ENCODE results near the gene ARHGEF28.

Gene ARHGEF28

GRCh38 chr5:73654171-73654811 is 28.3 kb downstream of the ARHGEF28 start:
- Mint-ChIP-seq H3K9me3 (no peaks in the 10 kb centered on the region), H3K27me3 (ENCODE audit: low read depth) (no peaks in the 10 kb centered on the region), H3K27ac (no peak overlapping the region), H3K4me1 (ENCODE audit: low read depth) (no peaks in the 10 kb centered on the region), H3K4me3 (no peak overlapping the region), H3K36me3 (ENCODE audit: low read depth) (no peaks in the 10 kb centered on the region)
- no peak for DNase-seq (ENCODE audit: low spot score)

- DNase-seq (ENCODE audit: low spot score) = no peak
These were observed 28.9 kb downstream of the ARHGEF28 start for GRCh38 chr5:73654819-73655318.

GRCh38 chr5:73655521-73656160 is 29.6 kb downstream of the ARHGEF28 start:
- no peak overlapping the region for H3K27ac Mint-ChIP-seq
- no peaks in the 10 kb centered on the region for H3K9me3 Mint-ChIP-seq
- H3K27me3 Mint-ChIP-seq (ENCODE audit: low read depth) = peaks cover 2% of the 10 kb centered on the region
- H3K36me3 Mint-ChIP-seq (ENCODE audit: low read depth) = no peaks in the 10 kb centered on the region
- no peak overlapping the region for H3K4me3 Mint-ChIP-seq
- DNase-seq (ENCODE audit: low spot score) = no peak
- no peaks in the 10 kb centered on the region for H3K4me1 Mint-ChIP-seq (ENCODE audit: low read depth)

More at GRCh38 chr5:73654819-73655318, 28.9 kb downstream of the ARHGEF28 start:
- Mint-ChIP-seq H3K27me3 (ENCODE audit: low read depth) (no peaks in the 10 kb centered on the region), H3K27ac (no peak overlapping the region), H3K4me1 (ENCODE audit: low read depth) (no peaks in the 10 kb centered on the region), H3K36me3 (ENCODE audit: low read depth) (no peaks in the 10 kb centered on the region), H3K9me3 (no peaks in the 10 kb centered on the region), H3K4me3 (no peak overlapping the region)

DNA sequence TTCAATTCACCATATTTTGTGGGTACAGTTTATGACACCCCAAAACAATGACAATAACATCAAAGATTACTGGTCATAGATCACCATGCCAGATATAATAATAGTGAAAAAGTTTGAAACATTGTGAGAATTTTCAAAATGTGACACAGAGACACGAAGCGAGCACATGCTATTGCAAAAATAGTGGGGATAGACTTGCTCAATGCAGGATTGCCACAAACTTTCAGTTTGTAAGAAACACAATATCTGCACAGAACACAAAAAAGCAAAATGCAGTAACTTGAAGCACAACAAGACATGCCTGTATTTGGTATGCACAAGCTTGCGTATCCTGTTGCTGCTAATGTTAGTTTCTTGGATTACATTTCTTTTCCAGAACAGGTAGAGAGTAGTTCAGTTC is 35.8 kb downstream of the ARHGEF28 start:
- H3K36me3 Mint-ChIP-seq (ENCODE audit: low read depth) = no peaks in the 10 kb centered on the region
- H3K4me1 Mint-ChIP-seq (ENCODE audit: low read depth) = no peaks in the 10 kb centered on the region
- DNase-seq (ENCODE audit: low spot score) = no peak
- H3K9me3 Mint-ChIP-seq = no peaks in the 10 kb centered on the region
- no peak overlapping the region for H3K4me3 Mint-ChIP-seq
- H3K27me3 Mint-ChIP-seq (ENCODE audit: low read depth) = peaks cover 14% of the 10 kb centered on the region
- no peak overlapping the region for H3K27ac Mint-ChIP-seq

DNA sequence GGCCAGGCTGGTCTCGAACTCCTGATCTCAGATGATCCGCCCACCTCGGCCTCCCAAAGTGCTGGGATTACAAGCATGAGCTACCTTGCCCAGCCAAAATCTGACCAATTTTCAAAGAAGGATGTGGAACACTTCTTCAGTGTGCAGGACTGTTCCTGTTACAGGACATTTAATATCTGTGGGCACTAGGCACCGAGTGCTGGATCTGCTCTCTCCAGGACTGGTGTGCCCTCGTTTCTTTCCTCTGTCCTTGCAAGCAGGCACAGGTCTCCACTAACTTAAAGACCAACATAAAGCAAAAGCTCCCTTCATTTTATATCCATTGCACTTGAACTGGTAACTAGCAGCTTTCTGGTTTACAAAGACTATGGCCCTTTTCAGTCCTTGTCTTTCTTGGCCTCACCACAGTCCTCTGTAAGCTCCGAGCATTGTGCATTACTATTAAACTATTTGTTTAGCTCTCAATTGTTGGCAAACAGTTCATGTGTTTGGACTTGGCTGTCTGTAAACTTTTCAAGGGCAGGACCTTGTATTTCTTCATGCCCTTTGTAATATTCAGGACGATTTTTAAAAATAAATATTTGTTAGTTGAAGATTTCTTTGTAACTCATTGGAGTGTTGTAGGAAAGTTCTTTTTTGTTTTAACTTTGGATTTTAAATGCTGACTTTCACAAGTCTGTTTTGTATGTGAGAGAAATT is 37.3 kb downstream of the ARHGEF28 start:
- no peaks in the 10 kb centered on the region for H3K4me1 Mint-ChIP-seq (ENCODE audit: low read depth)
- H3K27me3 Mint-ChIP-seq (ENCODE audit: low read depth) = peaks cover 14% of the 10 kb centered on the region
- no peak overlapping the region for H3K4me3 Mint-ChIP-seq
- no peak for DNase-seq (ENCODE audit: low spot score)
- no peaks in the 10 kb centered on the region for H3K36me3 Mint-ChIP-seq (ENCODE audit: low read depth)
- H3K9me3 Mint-ChIP-seq = no peaks in the 10 kb centered on the region
- H3K27ac Mint-ChIP-seq = no peak overlapping the region

- Mint-ChIP-seq H3K4me1 (ENCODE audit: low read depth) (no peaks in the 10 kb centered on the region), H3K27ac (no peak overlapping the region), H3K4me3 (no peak overlapping the region), H3K27me3 (ENCODE audit: low read depth) (peaks cover 17% of the 10 kb centered on the region), H3K9me3 (no peaks in the 10 kb centered on the region), H3K36me3 (ENCODE audit: low read depth) (no peaks in the 10 kb centered on the region)
- no peak for DNase-seq (ENCODE audit: low spot score)
These were observed 37.9 kb downstream of the ARHGEF28 start for GRCh38 chr5:73663860-73664240.

- Mint-ChIP-seq H3K36me3 (ENCODE audit: low read depth) (no peaks in the 10 kb centered on the region), H3K27me3 (ENCODE audit: low read depth) (peaks cover 18% of the 10 kb centered on the region), H3K9me3 (no peaks in the 10 kb centered on the region), H3K4me3 (no peak overlapping the region), H3K27ac (no peak overlapping the region), H3K4me1 (ENCODE audit: low read depth) (no peaks in the 10 kb centered on the region)
- no peak for DNase-seq (ENCODE audit: low spot score)
These were observed 38.8 kb downstream of the ARHGEF28 start for GRCh38 chr5:73664796-73665195.

DNA sequence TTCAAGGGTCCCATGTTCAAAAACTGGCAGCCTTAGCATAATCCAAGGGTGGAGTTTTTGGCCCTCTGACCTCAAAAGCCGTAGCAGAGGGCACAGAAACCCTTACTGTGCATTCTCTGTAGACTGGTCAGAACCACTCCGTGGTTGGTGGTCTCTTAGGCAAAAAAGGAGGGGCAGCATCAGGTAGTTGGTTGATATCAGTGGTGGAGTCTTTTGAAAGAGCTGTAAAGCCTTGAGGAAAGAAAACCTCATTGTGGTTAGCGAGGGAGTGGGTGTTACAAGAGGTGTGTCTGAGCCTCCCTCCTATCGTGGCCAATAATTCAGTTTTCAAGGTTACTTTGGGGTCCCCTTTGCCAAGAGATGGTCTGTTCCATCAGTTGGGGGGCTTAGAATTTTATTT is 40.9 kb downstream of the ARHGEF28 start:
- H3K9me3 Mint-ChIP-seq = no peaks in the 10 kb centered on the region
- H3K4me1 Mint-ChIP-seq (ENCODE audit: low read depth) = no peaks in the 10 kb centered on the region
- H3K4me3 Mint-ChIP-seq = no peak overlapping the region
- no peaks in the 10 kb centered on the region for H3K36me3 Mint-ChIP-seq (ENCODE audit: low read depth)
- no peak for DNase-seq (ENCODE audit: low spot score)
- peaks cover 20% of the 10 kb centered on the region for H3K27me3 Mint-ChIP-seq (ENCODE audit: low read depth)
- no peak overlapping the region for H3K27ac Mint-ChIP-seq

- Mint-ChIP-seq H3K36me3 (ENCODE audit: low read depth) (no peaks in the 10 kb centered on the region), H3K4me1 (ENCODE audit: low read depth) (no peaks in the 10 kb centered on the region), H3K9me3 (no peaks in the 10 kb centered on the region), H3K27me3 (ENCODE audit: low read depth) (peaks cover 19% of the 10 kb centered on the region), H3K4me3 (no peak overlapping the region), H3K27ac (no peak overlapping the region)
- DNase-seq (ENCODE audit: low spot score) = no peak
These were observed 42.0 kb downstream of the ARHGEF28 start for GRCh38 chr5:73668017-73668416.

GRCh38 chr5:73668486-73669111 is 42.6 kb downstream of the ARHGEF28 start:
- no peaks in the 10 kb centered on the region for H3K4me1 Mint-ChIP-seq (ENCODE audit: low read depth)
- no peak overlapping the region for H3K27ac Mint-ChIP-seq

GRCh38 chr5:73670731-73671130 is 44.7 kb downstream of the ARHGEF28 start:
- Mint-ChIP-seq H3K4me3 (no peak overlapping the region), H3K36me3 (ENCODE audit: low read depth) (no peaks in the 10 kb centered on the region), H3K9me3 (no peaks in the 10 kb centered on the region), H3K4me1 (ENCODE audit: low read depth) (no peaks in the 10 kb centered on the region), H3K27me3 (ENCODE audit: low read depth) (peaks cover 12% of the 10 kb centered on the region), H3K27ac (no peak overlapping the region)
- no peak for DNase-seq (ENCODE audit: low spot score)

More at GRCh38 chr5:73668486-73669111, 42.6 kb downstream of the ARHGEF28 start:
- Mint-ChIP-seq H3K4me3 (no peak overlapping the region), H3K36me3 (ENCODE audit: low read depth) (no peaks in the 10 kb centered on the region), H3K9me3 (no peaks in the 10 kb centered on the region), H3K27me3 (ENCODE audit: low read depth) (peaks cover 19% of the 10 kb centered on the region)
- no peak for DNase-seq (ENCODE audit: low spot score)

DNA sequence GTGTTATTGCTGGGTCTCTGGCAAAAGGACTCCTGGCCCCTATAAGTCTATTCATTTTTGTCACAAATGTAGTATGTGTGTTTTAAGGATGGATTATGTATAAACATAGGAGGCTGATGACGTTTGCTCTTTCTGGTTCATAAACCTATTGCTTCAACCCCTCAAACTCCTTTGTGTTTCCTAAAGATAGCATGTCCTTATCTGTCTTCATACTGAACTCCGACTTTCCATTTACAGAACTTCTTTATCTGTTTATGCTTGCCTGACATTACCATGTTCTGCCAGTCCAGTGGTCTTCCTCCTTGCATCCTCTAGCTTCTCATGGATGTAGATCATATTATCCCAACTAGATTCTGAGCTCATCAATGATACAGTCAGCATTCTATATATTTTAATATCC is 46.1 kb downstream of the ARHGEF28 start:
- Mint-ChIP-seq H3K27me3 (ENCODE audit: low read depth) (peaks cover 15% of the 10 kb centered on the region), H3K4me1 (ENCODE audit: low read depth) (no peaks in the 10 kb centered on the region), H3K9me3 (no peaks in the 10 kb centered on the region), H3K36me3 (ENCODE audit: low read depth) (no peaks in the 10 kb centered on the region), H3K27ac (no peak overlapping the region), H3K4me3 (no peak overlapping the region)
- no peak for DNase-seq (ENCODE audit: low spot score)

DNA sequence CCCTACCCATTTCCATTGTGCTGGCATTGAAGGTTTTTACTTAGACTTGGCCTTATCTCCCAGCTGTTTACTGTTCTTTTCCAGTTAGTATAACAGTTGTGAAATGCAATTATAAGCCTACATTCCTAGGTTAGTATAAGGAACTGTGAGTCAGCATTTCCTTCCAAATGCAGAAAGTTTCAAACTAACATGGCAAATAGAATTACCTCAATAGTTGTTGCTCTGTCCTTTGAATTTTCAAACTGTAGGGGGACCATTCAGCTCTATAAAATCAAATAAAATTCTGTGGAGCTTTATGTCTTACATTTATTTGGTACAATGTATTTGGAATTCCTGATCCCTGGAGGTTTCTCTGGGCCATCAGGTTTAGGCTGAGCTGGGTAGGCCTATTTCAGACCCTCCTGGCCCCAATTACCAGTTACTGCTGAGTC is 47.2 kb downstream of the ARHGEF28 start:
- Mint-ChIP-seq H3K4me3 (no peak overlapping the region), H3K27me3 (ENCODE audit: low read depth) (peaks cover 15% of the 10 kb centered on the region), H3K9me3 (no peaks in the 10 kb centered on the region), H3K36me3 (ENCODE audit: low read depth) (no peaks in the 10 kb centered on the region), H3K4me1 (ENCODE audit: low read depth) (no peaks in the 10 kb centered on the region), H3K27ac (no peak overlapping the region)
- DNase-seq (ENCODE audit: low spot score) = no peak

- H3K4me3 Mint-ChIP-seq = no peak overlapping the region
These were observed 48.6 kb downstream of the ARHGEF28 start for GRCh38 chr5:73674669-73675004.

More at GRCh38 chr5:73674669-73675004, 48.6 kb downstream of the ARHGEF28 start:
- H3K4me1 Mint-ChIP-seq (ENCODE audit: low read depth) = no peaks in the 10 kb centered on the region
- H3K36me3 Mint-ChIP-seq (ENCODE audit: low read depth) = no peaks in the 10 kb centered on the region
- DNase-seq (ENCODE audit: low spot score) = no peak
- no peaks in the 10 kb centered on the region for H3K9me3 Mint-ChIP-seq
- H3K27ac Mint-ChIP-seq = no peak overlapping the region
- H3K27me3 Mint-ChIP-seq (ENCODE audit: low read depth) = peaks cover 11% of the 10 kb centered on the region

Data from T-helper 2 cell treated with Interferon-gamma antibody and Interleukin-4, amounts not matched to agents 5 μg/mL and 100 μg/mL, for 36 hours (primary cell).